Fibroblast of lung (primary cell): Measurements from ENCODE around the gene ATP6V0A1.

Source experiments
- EZH2 ChIP-seq: IDR thresholded peaks from 2 replicates; pipeline ENCODE4 v1.5.1; 2012; ENCODE audit warnings: low read length, control low read depth, mild to moderate bottlenecking; ENCODE audit errors: missing control alignments
- TF ChIP-seq, protein P1 (sequence below), 2 donors: IDR thresholded peaks in 1 of 2; conservative IDR thresholded peaks in 1 of 2; 1 replicate in 1 of 2; 2 replicates in 1 of 2; pipeline ENCODE4 v1.5.1; 2011 to 2012; ENCODE audit warnings: low read length in 2 of 2, control low read depth in 1 of 2, inconsistent platforms in 1 of 2, low read depth in 1 of 2, mild to moderate bottlenecking in 1 of 2

DNA sequence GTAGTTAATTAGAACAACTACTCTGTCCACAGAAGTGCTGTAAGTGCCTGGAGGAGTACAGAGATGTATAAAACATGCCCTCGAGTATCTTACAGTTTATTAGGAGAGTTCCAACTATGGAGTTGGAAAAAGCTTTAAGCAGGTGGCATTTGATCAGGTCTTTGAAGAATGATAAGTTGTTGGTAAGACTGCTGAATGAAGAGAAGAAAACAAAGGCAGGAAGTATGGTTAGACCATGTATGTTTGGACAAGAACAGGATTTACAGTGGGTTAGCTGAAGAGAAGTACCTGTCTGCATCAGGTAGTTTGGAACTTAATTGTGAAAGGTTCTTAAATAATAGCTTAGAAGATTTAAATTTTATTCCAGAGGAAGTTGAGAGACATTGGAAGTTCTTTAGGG, 29.4 kb downstream of the ATP6V0A1 start:
- no peak for TF ChIP-seq EZH2
- TF ChIP-seq, protein P1, sequence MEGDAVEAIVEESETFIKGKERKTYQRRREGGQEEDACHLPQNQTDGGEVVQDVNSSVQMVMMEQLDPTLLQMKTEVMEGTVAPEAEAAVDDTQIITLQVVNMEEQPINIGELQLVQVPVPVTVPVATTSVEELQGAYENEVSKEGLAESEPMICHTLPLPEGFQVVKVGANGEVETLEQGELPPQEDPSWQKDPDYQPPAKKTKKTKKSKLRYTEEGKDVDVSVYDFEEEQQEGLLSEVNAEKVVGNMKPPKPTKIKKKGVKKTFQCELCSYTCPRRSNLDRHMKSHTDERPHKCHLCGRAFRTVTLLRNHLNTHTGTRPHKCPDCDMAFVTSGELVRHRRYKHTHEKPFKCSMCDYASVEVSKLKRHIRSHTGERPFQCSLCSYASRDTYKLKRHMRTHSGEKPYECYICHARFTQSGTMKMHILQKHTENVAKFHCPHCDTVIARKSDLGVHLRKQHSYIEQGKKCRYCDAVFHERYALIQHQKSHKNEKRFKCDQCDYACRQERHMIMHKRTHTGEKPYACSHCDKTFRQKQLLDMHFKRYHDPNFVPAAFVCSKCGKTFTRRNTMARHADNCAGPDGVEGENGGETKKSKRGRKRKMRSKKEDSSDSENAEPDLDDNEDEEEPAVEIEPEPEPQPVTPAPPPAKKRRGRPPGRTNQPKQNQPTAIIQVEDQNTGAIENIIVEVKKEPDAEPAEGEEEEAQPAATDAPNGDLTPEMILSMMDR (conservative IDR thresholded peaks at IDR 0.05 in 1 of 2, IDR thresholded peaks at IDR 0.05 in 1 of 2; ENCODE audit: low read depth in 1 of 2, low read length in 2 of 2): no peak
